NCI-H524 treated with DMSO at 0.1 percent for 48 hours (cell line): ENCODE measurements around the gene BRF1.

Experiments
- DNase-seq: peaks from one replicate; lab custom pipeline; 2025; lab: John Stamatoyannopoulos, UW

BRF1 gene

DNA sequence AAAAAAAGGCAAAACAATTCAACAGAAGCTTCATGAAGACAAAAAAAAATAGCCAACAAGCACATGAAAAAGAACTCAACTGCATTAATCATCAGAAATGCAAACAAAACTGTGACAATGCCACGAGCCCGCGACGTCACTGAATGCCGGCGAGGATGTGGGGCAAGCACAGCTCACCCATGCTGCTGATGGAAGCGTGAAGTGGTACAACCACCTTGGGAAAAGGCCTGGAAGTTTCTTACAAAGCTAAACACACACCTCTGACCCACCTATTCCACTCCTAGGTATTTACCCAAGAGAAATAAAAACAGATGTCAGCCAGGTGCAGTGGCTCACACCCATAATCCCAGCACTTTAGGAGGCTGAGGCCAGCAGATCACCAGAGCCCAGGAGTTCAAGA is 42.0 kb downstream of the BRF1 start:
- DNase-seq: no peak

DNA sequence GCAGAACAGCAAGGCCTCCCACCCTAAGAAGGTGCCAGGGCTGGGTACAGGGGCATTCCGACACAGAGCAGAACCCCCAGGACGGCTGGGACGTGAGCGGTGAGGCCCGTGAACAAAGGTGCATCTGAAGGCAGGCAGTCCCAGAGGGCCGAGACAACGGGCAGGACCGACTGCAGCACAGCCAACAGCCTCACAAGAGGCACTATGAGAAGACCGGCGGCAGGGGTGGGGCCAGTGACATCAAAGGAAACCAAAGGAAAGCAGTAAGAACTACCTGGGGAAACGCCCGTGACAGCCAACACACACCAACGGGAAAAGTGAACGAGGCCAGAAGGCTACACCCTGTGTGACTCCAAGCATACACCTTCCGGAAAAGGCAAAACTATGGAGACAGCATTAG is 43.3 kb downstream of the BRF1 start:
- no peak for DNase-seq

DNA sequence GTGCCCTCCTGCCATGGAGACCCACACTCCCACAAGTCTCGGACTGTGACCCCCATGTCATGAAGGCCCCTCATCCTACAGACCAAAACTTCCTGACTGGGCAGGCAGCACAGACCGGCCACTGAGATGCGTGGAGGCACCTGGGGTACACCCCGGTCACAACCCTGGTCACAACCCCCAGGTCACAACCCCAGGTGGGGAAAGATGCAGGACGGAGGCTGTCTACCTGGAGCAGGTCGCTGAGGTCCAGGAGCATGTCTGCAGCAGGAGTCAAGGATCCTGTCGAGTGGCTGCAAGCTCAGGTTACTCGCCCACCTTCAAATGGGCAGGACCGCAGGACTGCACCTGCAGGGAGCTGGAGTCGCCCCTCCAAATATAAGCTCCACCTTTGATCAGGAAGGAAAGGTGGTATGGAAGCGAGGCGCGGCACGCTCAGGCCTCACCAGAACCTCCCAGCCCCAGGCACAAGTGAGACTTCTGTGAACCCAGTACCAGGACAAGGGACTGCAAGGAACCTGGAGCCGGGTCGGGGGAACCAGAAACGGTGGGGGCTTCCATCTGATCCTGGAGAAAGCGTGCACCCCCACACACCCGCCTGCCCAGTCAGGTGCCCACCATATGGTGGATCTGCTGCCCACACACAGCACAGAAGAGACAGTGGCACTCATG is 44.4 kb downstream of the BRF1 start:
- DNase-seq: no peak

DNA sequence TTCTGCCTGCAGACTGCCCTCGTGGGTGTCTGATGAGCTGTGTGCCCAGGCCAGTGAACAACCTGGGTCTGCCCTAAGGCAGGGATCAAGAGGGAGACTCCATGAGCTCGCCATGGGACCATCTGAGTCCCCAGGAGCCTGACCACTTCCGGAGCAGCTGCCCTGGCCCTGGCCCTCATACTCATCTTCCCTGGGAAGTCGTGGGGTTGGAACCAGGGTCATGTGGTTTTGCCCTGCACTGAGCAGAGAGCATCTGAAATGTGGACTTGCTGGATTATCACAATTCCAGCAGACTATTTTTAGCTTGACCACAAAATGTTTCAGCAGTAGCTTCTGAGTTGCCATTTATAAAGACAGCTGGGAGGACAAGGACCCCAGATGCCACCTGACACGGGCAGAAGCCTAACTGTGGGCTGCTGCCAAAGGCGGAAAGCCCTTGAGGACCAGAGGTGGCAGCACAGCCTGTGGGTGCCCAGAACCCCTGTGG is 45.7 kb downstream of the BRF1 start:
- DNase-seq: no peak

DNA sequence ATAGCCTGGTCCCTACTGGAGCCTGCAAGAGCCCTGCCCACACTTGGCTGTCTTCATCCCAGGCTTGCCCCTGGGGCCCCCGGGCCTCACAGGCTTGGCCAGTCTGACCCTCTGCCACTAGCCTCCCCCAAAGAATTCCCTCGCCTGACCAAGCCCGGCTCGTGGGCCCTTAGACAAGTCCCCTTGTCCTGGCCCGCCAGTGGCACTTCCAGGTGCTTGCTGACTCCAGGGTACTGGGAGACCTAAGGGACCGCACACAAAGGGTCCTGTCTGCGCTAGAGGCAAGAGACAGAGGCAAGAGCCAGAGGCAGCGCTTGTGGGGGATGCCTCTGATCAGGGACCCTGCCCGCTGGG is 47.5 kb downstream of the BRF1 start:
- no peak for DNase-seq

DNA sequence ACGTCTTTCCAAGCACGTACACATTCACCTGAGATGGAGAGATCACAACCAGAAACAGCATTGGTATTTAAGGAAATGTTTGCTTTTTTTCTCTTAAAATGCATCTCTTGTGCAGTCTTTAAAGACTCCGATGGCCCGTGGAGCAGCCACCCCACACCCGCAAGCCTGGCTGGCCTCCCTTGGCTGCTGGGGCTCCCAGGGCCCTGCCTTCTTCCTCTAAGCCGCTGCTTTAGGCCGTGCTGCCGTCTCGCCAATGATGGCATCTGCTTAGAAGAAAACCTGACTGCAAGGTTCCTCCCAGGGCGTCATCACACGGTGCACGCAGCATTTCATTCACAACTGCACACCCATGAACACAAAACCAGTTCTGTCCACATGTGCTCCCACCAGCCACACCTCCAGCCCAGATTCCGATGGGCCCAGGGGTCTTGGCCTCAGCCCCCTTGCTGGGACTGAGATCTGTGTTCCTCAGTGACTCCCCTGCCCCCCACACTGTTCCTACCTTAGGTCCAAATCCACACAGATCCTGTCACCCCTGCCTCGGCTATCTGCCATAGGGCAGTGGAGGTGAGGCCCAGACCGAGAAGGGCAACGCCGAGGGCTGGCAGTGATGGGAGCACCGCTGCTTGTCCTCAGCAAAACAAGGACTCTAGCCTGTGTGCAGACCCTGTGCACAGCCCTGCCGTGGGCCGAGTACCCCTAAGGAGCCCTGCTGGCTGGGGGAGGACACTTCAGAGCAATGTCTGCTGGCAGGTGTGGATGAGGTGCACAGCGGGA is 48.1 kb downstream of the BRF1 start:
- no peak for DNase-seq

DNA sequence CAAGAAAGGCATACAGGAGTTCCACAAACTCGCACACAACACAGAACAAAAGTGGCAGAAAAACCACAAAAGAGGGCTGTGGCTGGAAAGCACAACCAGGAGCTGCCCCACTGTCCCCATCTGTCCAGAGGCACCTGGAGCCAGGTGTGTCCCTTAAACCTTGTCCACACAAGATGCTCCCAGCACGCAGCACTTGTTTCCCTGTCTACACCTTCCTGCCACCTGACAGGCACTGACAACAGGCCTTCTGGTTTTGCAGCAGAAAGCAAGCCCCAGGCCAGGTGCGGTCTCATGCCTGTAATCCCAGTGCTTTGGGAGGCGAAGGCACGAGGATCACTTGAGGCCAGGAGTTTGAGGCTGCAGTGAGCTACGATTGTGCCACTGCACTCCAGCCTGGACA is 48.9 kb downstream of the BRF1 start:
- DNase-seq: no peak

DNA sequence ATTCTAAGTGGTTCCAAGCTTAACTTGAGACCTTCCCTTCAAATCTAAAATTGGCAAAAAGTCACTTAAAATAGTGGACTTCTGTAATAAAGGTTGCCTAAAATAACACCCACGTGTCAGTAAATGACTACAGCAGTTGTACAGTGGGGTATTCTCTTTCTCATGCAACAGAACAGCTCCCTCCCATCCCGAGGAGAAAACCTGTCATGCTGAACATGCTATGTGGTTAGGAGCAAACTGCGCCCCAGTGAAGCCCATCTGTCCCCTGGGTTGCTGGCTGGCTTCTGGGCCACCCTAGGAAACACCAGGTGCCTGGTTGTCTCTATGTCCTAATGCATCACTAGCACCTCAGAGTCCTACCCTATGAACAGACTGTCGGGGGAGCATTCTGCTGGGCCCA is 49.8 kb downstream of the BRF1 start:
- DNase-seq: no peak

DNA sequence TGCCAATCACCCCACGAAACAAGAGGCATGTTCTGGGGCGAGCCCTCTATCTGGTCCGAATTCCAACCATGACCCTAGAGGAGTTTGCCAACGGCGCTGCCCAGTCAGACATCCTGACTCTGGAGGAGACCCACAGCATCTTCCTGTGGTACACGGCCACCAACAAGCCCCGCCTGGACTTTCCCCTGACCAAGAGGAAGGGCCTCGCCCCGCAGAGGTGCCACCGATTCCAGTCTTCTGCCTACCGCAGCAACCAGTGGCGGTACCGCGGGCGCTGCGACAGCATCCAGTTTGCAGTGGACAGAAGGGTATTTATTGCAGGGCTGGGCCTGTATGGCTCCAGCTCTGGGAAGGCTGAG is 50.8 kb downstream of the BRF1 start:
- no peak for DNase-seq

DNA sequence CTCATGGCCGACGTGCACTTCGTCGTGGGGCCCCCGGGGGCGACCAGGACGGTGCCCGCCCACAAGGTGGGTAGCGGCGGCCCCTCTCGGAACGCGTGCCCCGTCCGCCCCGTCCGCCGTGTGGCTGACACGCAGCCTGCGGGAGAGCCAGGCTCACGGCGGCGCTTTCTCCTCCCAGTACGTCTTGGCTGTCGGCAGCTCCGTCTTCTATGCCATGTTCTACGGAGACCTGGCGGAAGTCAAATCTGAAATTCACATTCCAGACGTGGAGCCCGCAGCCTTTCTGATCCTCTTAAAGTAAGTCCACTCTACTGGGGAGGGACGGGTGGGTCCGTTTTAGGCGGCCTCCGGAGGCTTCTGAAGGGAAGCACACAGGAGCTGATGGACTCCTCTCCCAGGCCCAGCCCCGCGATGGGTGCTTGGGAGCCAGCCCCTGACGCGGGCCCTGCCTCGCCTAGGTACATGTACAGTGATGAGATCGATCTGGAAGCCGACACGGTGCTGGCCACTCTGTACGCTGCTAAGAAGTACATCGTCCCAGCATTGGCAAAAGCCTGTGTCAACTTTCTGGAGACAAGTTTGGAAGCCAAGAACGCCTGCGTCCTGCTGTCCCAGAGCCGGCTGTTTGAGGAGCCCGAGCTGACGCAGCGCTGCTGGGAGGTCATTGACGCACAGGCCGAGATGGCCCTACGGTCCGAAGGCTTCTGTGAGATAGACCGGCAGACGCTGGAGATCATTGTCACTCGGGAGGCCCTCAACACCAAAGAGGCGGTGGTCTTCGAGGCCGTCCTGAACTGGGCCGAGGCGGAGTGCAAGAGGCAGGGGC is 51.4 kb downstream of the BRF1 start:
- DNase-seq: no peak

DNA sequence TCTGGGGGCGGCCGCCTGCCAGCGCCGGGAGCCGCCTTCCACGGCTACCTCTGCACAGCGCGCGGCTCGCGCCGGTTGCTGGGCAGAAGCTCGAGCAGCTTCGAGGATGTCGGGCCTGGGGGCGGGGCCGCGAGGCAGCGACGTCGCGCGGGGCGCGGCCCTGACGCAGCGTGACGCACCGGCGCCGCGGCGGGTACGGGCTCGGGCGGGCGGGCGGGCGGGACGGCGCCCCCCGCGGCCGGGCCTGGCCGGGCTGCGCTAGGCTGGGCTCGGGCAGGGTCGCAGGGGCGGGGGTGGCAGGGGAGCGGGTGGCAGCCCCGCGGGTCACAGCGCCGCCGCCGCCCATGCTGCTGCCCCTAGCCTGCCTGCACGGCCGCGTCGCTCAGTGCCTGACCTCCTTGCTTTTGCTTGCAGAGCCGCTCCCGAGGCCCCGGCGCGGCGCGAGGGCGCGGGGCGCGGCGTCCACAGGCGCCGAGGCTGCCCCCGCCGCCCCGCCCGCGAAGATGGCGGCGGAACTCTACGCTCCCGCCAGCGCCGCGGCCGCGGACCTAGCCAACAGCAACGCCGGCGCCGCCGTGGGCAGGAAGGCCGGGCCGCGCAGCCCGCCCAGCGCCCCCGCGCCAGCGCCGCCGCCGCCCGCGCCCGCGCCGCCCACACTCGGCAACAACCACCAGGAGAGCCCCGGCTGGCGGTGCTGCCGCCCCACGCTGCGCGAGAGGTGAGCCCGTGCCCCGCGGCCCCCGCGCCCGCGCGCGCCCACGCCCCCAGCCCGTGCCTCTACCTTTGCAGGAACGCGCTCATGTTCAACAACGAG is 52.2 kb downstream of the BRF1 start, which contains the start of gene BTBD6:
Gene BTBD6, plus strand, starts transcription at position 166 of the 814 bp plus-strand sequence. Its CDS starts 179 bp downstream, at position 345.
- no peak for DNase-seq

DNA sequence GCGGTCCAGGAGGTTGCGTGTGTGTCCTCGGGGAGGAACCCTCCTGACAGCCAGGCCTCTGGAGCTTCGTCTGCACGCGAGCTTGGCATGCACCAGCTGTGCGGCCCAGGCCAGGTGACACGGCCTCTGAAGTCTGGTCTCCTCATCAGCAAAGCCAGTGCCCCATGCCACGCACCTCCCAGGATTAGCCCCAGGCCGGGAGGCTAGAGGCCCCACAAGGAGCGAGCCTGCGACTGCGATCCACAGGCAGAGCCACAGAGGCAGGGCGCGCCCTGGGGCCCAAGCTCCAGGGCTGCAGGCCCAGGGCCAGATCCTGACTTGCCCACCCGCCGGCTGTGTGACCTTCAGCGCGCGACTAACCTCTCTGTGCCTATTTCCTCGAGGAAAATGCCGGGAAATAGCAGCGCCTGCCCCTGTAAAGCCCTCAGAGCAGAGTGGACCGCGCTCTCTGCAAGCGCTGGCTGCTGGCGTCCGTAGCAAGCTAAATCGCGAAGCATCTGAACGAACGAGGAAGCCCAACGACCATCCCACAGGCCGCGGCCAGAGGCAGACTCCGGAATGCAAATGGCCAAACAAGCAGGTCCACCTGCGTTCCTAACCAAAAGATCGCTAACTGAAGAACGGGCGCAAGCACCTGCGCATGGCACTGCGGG is 53.0 kb downstream of the BRF1 start:
- DNase-seq: no peak

DNA sequence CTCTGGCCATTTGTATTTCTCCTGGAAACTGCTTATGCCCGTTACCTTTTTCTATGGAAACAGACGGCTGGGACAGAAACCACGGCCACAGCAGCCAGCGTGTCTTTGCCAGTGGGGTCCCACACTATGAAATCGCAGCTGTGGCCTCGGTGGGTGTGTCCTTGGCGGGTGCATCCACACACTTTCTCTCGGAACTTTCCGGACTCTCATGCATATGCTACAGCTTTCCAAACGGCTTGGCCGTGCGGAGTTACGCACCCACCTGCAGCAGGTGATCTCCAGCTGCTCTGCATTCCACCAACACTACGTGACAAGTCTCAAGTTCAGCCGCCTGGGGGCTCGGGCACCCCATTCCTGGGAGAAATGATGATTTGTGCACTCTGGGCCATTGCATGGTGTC is 53.8 kb downstream of the BRF1 start:
- DNase-seq: no peak

DNA sequence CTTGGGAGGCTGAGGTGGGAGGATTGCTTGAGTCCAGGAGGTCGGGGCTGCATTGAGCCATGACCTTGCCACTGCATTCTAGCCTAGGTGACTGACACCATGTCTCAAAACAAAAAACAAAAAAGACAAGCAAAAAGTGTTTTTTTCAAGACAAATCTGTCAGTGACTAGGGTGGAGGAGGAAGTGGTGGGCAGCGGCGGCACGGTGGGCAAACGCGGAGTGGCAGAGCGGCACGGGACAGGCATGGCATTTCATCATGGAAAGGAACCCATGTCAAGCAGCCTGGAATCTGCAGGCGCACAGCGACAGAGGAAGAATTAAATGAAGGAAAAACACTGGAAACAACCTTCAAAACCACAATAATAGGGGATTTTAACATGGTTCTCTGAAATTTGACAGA is 56.5 kb downstream of the BRF1 start:
- no peak for DNase-seq

DNA sequence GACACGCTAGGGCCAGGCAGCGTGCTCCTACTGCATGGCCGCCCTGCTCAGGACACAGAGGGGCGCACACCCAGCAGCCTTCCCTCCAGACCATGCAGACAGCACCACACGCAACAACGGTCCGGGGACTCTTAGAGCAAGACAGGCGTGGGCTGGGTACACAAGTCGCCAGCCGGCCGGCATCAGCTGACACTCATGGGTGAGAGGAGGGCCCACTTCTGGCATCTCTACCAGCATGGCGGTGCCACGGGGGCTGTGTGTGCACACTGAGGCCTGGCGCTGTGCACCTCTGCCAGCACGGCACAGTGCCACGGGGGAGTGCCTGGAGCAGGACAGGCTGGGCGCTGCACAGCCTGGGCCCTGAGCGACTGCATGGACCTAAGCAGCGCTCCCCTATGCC is 59.2 kb downstream of the BRF1 start:
- no peak for DNase-seq

DNA sequence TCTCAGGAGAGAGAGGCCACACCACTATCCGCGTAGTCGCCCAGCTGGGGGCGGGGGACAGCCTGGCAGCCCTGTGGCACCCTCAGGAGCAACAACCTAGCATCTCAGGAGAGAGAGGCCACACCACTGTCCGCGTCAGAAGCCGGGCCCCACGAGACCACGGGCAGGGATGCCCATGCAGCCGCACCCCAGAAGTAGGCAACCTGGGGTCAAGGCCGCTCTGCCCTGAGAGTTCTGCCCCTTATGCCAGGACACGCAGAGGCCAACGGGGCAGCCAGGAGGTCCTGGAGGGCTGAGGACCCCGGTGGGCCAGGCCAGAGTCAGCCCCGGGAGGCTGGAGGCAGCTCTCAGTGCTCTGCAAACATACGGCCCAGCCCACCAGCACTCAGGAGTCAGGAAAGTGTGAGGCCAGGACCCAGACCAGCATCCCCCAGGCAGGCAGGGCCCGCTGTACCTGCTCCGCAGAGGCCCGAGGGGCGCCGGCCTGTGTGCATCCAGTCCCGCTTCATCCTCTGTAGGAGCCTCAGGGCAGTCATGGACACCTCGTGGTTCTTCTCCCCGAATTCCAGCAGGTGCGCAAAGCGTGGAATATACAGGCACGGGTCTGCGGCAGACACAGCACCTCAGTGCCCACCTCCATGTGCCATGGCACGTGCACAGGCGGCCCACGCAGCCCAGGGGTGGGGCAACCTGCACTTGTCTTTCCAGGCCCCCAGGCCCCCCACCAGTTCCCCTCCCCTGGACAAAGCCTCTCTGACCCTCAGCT is 59.8 kb downstream of the BRF1 start:
- no peak for DNase-seq

DNA sequence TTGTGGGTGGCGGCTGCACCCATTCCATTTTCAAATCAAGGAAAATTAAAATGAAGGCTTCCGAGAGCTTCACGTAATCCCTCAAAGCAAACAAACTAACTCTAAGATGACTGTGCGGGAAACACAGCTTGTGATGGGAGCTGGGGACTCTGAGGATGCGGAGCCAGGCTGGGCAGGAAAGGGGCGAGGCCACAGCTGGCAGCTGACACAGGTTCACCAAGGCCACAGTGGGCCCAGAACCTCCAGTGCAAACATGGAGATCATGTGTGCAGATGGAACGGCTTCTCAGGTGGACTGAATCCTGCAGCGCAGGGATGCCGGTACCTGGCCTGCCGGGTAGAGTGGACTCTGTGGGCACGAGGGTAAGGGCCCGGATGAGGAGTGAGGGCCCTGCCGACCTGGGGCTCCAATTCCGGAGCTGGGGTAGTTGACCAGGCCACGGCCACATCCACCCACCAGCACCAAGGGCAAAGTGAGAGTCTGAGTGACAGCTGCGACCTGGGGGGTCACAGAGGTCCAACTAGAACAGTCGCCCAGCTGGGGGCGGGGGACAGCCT is 71.6 kb downstream of the BRF1 start:
- DNase-seq: no peak

DNA sequence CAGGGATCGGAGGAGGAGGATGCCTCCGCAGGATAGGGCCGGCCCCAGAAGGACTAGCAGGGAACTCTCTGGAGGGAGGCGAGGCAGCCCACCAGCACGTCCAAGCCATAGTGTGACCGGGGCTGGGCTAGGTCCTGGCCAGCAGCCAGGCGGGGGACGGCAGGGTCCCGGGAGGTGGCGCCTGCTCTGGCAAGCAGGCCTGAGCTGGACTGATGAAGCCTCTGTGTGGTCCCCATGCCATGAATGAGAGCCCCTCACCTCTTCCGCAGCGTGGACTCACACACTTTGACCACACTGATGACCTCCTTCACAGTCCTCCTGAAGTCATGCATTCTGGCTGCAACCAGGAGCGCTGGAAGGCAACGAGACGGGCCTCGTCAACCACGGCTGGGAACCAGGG is 72.2 kb downstream of the BRF1 start:
- DNase-seq: no peak

DNA sequence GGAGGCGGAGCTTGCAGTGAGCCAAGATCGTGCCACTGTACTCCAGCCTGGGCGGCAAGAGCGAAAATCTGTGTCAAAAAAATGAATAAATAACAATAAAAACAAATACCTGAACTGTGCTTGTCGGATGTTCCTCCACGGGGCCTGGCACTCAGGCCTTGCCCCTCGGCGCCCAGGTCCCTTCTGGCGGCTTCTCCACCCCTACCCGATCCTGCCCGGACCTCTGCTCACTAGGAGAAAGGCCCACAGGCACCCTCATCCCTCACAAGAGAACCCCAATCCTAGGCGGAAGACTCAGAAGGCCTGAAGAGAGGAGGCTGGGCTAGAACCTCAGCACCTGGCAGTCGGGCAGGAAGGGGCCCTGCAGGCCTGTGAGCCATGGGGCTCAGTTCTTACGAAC is 73.5 kb downstream of the BRF1 start:
- DNase-seq: no peak

DNA sequence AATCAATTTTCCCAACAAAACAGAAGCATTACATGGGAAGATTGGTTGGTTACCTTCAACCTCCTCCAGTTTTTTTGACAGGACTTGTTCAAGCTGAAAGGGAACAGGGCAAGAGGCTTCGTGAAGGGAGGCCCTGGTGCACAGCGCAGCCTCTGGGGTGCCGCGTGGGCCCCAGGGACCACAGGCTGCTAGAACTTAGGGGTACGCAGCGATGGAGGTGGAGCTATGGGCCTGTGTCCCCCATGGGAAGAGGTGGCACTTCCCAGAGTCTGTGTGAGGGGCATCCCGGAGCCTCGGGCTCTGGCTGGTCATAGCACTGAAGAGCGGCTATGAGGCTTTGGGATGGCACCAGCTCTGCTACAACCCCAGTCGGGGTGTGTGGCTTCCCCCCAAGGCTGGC is 74.6 kb downstream of the BRF1 start:
- no peak for DNase-seq
